Measurements from ENCODE around the gene HUWE1. TPM values are rescaled to one million over a fixed set of nuclear protein-coding genes. Genes with fewer than 3 reads are reported as not detected.
A peak's percentile ranks its signal among the peaks of the same experiment; 100 is the strongest.

Gene HUWE1
- total and polyA plus RNA-seq, 9 of the 15 experiments (the other 6 are each of a cell fraction or from before 2014, with no cell fraction given): 23.9 to 204 (median 65.1) TPM

- peak; percentile 54 for TF ChIP-seq RBBP5 (IDR thresholded peaks at IDR 0.05; ENCODE audit: borderline replicate concordance, insufficient read depth, low read length, poor library complexity, severe bottlenecking)
- peak; percentile 93 for TF ChIP-seq CHD2 (IDR thresholded peaks at IDR 0.05; ENCODE audit: low read depth, low read length)
- TF ChIP-seq, protein P1, sequence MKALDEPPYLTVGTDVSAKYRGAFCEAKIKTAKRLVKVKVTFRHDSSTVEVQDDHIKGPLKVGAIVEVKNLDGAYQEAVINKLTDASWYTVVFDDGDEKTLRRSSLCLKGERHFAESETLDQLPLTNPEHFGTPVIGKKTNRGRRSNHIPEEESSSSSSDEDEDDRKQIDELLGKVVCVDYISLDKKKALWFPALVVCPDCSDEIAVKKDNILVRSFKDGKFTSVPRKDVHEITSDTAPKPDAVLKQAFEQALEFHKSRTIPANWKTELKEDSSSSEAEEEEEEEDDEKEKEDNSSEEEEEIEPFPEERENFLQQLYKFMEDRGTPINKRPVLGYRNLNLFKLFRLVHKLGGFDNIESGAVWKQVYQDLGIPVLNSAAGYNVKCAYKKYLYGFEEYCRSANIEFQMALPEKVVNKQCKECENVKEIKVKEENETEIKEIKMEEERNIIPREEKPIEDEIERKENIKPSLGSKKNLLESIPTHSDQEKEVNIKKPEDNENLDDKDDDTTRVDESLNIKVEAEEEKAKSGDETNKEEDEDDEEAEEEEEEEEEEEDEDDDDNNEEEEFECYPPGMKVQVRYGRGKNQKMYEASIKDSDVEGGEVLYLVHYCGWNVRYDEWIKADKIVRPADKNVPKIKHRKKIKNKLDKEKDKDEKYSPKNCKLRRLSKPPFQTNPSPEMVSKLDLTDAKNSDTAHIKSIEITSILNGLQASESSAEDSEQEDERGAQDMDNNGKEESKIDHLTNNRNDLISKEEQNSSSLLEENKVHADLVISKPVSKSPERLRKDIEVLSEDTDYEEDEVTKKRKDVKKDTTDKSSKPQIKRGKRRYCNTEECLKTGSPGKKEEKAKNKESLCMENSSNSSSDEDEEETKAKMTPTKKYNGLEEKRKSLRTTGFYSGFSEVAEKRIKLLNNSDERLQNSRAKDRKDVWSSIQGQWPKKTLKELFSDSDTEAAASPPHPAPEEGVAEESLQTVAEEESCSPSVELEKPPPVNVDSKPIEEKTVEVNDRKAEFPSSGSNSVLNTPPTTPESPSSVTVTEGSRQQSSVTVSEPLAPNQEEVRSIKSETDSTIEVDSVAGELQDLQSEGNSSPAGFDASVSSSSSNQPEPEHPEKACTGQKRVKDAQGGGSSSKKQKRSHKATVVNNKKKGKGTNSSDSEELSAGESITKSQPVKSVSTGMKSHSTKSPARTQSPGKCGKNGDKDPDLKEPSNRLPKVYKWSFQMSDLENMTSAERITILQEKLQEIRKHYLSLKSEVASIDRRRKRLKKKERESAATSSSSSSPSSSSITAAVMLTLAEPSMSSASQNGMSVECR (CRISPR knock-in tag; IDR thresholded peaks at IDR 0.05): no peak
- TF ChIP-seq BHLHE40 (IDR thresholded peaks at IDR 0.05; ENCODE audit: low read length): no peak
- TF ChIP-seq, protein P2, sequence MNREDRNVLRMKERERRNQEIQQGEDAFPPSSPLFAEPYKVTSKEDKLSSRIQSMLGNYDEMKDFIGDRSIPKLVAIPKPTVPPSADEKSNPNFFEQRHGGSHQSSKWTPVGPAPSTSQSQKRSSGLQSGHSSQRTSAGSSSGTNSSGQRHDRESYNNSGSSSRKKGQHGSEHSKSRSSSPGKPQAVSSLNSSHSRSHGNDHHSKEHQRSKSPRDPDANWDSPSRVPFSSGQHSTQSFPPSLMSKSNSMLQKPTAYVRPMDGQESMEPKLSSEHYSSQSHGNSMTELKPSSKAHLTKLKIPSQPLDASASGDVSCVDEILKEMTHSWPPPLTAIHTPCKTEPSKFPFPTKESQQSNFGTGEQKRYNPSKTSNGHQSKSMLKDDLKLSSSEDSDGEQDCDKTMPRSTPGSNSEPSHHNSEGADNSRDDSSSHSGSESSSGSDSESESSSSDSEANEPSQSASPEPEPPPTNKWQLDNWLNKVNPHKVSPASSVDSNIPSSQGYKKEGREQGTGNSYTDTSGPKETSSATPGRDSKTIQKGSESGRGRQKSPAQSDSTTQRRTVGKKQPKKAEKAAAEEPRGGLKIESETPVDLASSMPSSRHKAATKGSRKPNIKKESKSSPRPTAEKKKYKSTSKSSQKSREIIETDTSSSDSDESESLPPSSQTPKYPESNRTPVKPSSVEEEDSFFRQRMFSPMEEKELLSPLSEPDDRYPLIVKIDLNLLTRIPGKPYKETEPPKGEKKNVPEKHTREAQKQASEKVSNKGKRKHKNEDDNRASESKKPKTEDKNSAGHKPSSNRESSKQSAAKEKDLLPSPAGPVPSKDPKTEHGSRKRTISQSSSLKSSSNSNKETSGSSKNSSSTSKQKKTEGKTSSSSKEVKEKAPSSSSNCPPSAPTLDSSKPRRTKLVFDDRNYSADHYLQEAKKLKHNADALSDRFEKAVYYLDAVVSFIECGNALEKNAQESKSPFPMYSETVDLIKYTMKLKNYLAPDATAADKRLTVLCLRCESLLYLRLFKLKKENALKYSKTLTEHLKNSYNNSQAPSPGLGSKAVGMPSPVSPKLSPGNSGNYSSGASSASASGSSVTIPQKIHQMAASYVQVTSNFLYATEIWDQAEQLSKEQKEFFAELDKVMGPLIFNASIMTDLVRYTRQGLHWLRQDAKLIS (CRISPR knock-in tag; IDR thresholded peaks at IDR 0.05): peak; percentile 36; the same call in 1 of the 2 replicates
- TF ChIP-seq MAFK (IDR thresholded peaks at IDR 0.05; ENCODE audit: low read length): no peak
- TF ChIP-seq NONO (IDR thresholded peaks at IDR 0.05; ENCODE audit: low read depth in 2 of 2, low read length in 1 of 2): no peak
- no peak for TF ChIP-seq SUPT5H (IDR thresholded peaks at IDR 0.05)
- TF ChIP-seq ZNF592 (IDR thresholded peaks at IDR 0.05): peak; percentile 59
- TF ChIP-seq CREB3 (tag; conservative IDR thresholded peaks at IDR 0.05; ENCODE audit: low read depth): peak; percentile 57; the same call in 1 of the 2 replicates
- no peak for TF ChIP-seq NR1H2 (CRISPR knock-in tag; IDR thresholded peaks at IDR 0.05)
- TF ChIP-seq C11orf30 (IDR thresholded peaks at IDR 0.05; ENCODE audit: low read depth): no peak
- no peak for TF ChIP-seq ATF7 (IDR thresholded peaks at IDR 0.05)
Measured at GRCh38 chrX:53682885-53683555, 3.5 kb downstream of the HUWE1 start (continued).

All from K562 (cell line).